ENCODE data around the gene B3GALT5. TPM values are rescaled to one million over a fixed set of nuclear protein-coding genes. Genes with fewer than 3 reads are reported as not detected.

The B3GALT5 gene
- total RNA-seq, 2 experiments from 2014 or later = not detected

- ChIA-PET POLR2A (no interaction called here), CTCF (interaction anchor here (1.0 kb wide), 1 partner anchor 11 kb away, joined by 3 read pairs; no protein-coding TSS in a partner anchor)
- TF ChIP-seq, protein P1, sequence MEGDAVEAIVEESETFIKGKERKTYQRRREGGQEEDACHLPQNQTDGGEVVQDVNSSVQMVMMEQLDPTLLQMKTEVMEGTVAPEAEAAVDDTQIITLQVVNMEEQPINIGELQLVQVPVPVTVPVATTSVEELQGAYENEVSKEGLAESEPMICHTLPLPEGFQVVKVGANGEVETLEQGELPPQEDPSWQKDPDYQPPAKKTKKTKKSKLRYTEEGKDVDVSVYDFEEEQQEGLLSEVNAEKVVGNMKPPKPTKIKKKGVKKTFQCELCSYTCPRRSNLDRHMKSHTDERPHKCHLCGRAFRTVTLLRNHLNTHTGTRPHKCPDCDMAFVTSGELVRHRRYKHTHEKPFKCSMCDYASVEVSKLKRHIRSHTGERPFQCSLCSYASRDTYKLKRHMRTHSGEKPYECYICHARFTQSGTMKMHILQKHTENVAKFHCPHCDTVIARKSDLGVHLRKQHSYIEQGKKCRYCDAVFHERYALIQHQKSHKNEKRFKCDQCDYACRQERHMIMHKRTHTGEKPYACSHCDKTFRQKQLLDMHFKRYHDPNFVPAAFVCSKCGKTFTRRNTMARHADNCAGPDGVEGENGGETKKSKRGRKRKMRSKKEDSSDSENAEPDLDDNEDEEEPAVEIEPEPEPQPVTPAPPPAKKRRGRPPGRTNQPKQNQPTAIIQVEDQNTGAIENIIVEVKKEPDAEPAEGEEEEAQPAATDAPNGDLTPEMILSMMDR (IDR thresholded peaks at IDR 0.05) = no peak
- Mint-ChIP-seq H3K4me3 (no peak overlapping the region), H3K4me1 (ENCODE audit: low read depth) (no peaks in the 10 kb centered on the region), H3K27me3 (peaks cover 11% of the 10 kb centered on the region), H3K36me3 (ENCODE audit: low read depth) (no peaks in the 10 kb centered on the region), H3K9me3 (no peaks in the 10 kb centered on the region), H3K27ac (no peak overlapping the region)
- ATAC-seq (no peak), DNase-seq (no peak)
- intact Hi-C loops (cut with micrococcal nuclease) = no loop called here
These were observed 28.0 kb downstream of the B3GALT5 start for GRCh38 chr21:39640754-39641153.

- no peak overlapping the region for H3K4me3 Mint-ChIP-seq
- no peak for DNase-seq
- H3K36me3 Mint-ChIP-seq (ENCODE audit: low read depth) = no peaks in the 10 kb centered on the region
- H3K27me3 Mint-ChIP-seq = peaks cover 6% of the 10 kb centered on the region
- POLR2A ChIA-PET = no interaction called here
- no peaks in the 10 kb centered on the region for H3K4me1 Mint-ChIP-seq (ENCODE audit: low read depth)
- no peak for ATAC-seq
- no peaks in the 10 kb centered on the region for H3K9me3 Mint-ChIP-seq
- no peak overlapping the region for H3K27ac Mint-ChIP-seq
- CTCF ChIA-PET = no interaction called here
- TF ChIP-seq, protein P1 (IDR thresholded peaks at IDR 0.05) = no peak
- intact Hi-C loops (cut with micrococcal nuclease) = no loop called here
These were observed 29.2 kb downstream of the B3GALT5 start for GRCh38 chr21:39641827-39642450.

DNA sequence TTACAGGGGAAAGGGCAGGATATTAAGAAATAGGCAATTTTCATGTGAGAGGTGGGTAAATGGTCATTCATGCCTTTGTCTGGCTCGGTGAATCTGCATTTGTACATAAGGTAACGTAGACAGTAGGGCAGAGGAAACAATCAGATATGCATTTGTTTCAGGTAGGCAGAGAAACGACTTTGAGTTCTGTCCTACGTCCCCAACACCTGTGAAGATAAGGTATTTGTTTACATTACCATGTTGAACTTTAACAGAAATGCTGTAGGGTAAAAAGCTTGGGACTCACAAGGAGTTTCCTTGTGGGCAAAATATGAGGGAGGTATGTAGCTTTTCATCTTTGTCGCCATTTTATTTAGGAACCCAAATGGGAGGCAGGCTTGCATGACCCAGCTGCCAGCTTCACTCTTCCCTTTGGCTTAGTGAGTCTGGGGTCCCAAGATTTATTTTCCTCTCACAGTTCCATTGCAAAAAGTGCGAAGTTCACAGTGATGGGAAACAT, 31.4 kb downstream of the B3GALT5 start:
- Mint-ChIP-seq H3K27ac (no peak overlapping the region), H3K9me3 (no peaks in the 10 kb centered on the region), H3K27me3 (no peaks in the 10 kb centered on the region), H3K36me3 (ENCODE audit: low read depth) (no peaks in the 10 kb centered on the region), H3K4me1 (ENCODE audit: low read depth) (no peaks in the 10 kb centered on the region), H3K4me3 (no peak overlapping the region)
- ChIA-PET CTCF (no interaction called here), POLR2A (no interaction called here)
- ATAC-seq = no peak
- intact Hi-C loops (cut with micrococcal nuclease) = no loop called here
- TF ChIP-seq, protein P1 (IDR thresholded peaks at IDR 0.05) = no peak
- no peak for DNase-seq

GRCh38 chr21:39645331-39645730, 32.6 kb downstream of the B3GALT5 start:
- Mint-ChIP-seq H3K36me3 (ENCODE audit: low read depth) (no peaks in the 10 kb centered on the region), H3K4me3 (no peak overlapping the region), H3K27ac (no peak overlapping the region), H3K27me3 (no peaks in the 10 kb centered on the region), H3K4me1 (ENCODE audit: low read depth) (no peaks in the 10 kb centered on the region), H3K9me3 (no peaks in the 10 kb centered on the region)
- TF ChIP-seq, protein P1 (IDR thresholded peaks at IDR 0.05) = no peak
- no peak for ATAC-seq
- intact Hi-C loops (cut with micrococcal nuclease) = no loop called here
- no peak for DNase-seq
- CTCF ChIA-PET = no interaction called here
- POLR2A ChIA-PET = no interaction called here

DNA sequence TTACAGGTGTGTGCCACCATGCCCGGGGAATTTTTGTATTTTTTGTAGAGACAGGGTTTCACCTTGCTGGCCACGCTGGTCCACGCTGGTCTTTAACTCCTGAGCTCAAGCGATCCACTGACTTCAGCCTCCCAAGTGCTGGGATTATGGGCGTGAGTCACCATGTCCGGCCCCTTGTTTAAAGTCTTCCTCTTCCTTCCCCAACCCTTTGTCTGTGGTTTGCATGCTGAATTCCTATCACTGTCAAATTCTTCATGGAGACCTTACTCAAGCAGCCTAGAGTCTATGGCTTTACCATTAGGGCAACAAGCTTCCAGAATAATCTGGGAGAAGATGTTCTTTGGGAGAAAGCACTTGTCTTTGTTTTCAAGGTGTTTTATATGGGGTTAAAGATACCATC, 34.7 kb downstream of the B3GALT5 start:
- TF ChIP-seq, protein P1 (IDR thresholded peaks at IDR 0.05) = no peak
- Mint-ChIP-seq H3K36me3 (ENCODE audit: low read depth) (no peaks in the 10 kb centered on the region), H3K4me1 (ENCODE audit: low read depth) (no peaks in the 10 kb centered on the region), H3K27ac (no peak overlapping the region), H3K9me3 (no peaks in the 10 kb centered on the region), H3K4me3 (no peak overlapping the region), H3K27me3 (no peaks in the 10 kb centered on the region)
- ChIA-PET POLR2A (no interaction called here), CTCF (no interaction called here)
- DNase-seq (no peak), ATAC-seq (no peak)
- intact Hi-C loops (cut with micrococcal nuclease) = no loop called here

Data from activated CD8-positive, alpha-beta T cell treated with anti-CD3 and anti-CD28 coated beads for 36 hours (primary cell).